ENCODE data around the gene TMEM186. TPM values are rescaled to one million over a fixed set of nuclear protein-coding genes. Genes with fewer than 3 reads are reported as not detected.
"Not testable (repeated sequence)": the region's sequence is repeated elsewhere in the genome, so short reads cannot be mapped to it uniquely, and the experiment has no call there.

The TMEM186 gene
- total RNA-seq, 4 donors from 2014 or later: 7.2 to 11.3 (median 8.9) TPM

DNA sequence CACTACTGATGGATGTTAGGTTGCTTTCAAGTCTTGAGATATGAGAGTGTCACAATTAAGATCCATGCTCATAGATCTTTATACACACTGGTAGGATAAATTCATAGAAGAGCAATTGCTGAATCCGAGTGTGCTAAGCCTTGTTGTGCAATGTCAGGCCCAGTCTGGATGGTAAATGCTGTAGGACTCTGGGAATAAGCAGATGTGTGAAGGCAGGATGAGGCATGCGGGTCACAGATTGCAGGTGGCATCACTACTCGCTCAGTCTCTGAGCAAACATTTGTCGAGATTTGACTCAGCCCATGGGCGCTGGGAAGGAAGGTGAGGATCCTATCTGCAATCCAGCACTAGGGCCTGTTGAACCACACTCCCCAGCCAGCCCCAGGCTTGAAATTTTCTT, 40.7 kb downstream of the TMEM186 start:
- ATAC-seq: no peak
- H3K36me3 ChIP-seq: peaks cover 0 to 47% of the 10 kb centered on the region in 2 donors
- H3K27me3 ChIP-seq: no peaks in the 10 kb centered on the region
- H3K27ac ChIP-seq: no peak overlapping the region
- TF ChIP-seq POLR2AphosphoS5 (IDR thresholded peaks at IDR 0.05): no peak
- TF ChIP-seq POLR2A (IDR thresholded peaks at IDR 0.05): no peak
- no peak for TF ChIP-seq EP300 (IDR thresholded peaks at IDR 0.05)
- TF ChIP-seq, protein P1, sequence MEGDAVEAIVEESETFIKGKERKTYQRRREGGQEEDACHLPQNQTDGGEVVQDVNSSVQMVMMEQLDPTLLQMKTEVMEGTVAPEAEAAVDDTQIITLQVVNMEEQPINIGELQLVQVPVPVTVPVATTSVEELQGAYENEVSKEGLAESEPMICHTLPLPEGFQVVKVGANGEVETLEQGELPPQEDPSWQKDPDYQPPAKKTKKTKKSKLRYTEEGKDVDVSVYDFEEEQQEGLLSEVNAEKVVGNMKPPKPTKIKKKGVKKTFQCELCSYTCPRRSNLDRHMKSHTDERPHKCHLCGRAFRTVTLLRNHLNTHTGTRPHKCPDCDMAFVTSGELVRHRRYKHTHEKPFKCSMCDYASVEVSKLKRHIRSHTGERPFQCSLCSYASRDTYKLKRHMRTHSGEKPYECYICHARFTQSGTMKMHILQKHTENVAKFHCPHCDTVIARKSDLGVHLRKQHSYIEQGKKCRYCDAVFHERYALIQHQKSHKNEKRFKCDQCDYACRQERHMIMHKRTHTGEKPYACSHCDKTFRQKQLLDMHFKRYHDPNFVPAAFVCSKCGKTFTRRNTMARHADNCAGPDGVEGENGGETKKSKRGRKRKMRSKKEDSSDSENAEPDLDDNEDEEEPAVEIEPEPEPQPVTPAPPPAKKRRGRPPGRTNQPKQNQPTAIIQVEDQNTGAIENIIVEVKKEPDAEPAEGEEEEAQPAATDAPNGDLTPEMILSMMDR (IDR thresholded peaks at IDR 0.05): no peak
- peaks cover 0 to 7% (median 2%) of the 10 kb centered on the region in 3 donors for H3K4me1 ChIP-seq
- no peaks in the 10 kb centered on the region for H3K9me3 ChIP-seq
- no peak overlapping the region for H3K4me3 ChIP-seq
- 95% methylated on average over 3 of the region's 5 CpGs; no CpG with 5 or more reads in 1 of the 2 donors for WGBS, 2 donors (ENCODE audit: low coverage in 1 of 2)

DNA sequence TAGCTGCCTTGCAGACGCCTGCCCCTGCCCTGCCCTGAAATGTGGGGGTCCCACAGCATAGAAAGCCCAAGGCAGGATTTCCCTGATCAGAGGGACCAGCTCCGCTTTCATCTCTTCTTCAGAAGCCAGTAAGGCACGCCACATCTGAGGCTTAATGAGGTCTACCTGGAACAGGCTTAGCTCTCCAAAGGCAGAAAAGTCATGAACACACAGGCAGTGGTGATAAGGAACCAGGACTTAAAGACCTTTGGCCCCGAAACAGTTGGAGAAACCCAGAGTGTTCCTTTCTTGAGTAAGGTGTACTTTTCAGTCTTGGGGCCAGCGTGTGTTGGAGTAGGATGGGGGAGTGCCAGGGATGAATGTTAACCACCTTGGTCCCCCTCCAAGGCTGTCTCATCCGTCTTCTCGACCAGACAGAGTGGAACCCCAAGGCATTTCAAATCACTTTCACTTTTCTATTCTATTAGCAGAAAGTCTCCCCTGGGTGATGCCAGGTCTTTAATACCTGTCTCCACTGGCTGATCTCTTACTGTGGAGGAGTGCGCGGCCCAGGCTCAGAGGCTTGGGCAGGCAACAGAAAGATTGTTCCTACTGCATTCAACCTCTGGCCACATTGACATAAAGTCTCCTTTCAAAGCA, 43.9 kb downstream of the TMEM186 start:
- no peak overlapping the region for H3K4me3 ChIP-seq
- no peaks in the 10 kb centered on the region for H3K27me3 ChIP-seq
- H3K9me3 ChIP-seq: no peaks in the 10 kb centered on the region
- ATAC-seq: no peak
- peaks cover 0 to 50% of the 10 kb centered on the region in 2 donors for H3K36me3 ChIP-seq
- TF ChIP-seq POLR2AphosphoS5 (IDR thresholded peaks at IDR 0.05) (no peak), POLR2A (IDR thresholded peaks at IDR 0.05) (no peak), EP300 (IDR thresholded peaks at IDR 0.05) (no peak)
- TF ChIP-seq, protein P1 (IDR thresholded peaks at IDR 0.05): no peak
- peaks cover 0 to 12% (median 4%) of the 10 kb centered on the region in 3 donors for H3K4me1 ChIP-seq
- H3K27ac ChIP-seq: no peak overlapping the region
- WGBS, 2 donors (ENCODE audit: low coverage in 1 of 2): 80% methylated on average over 6 of the region's 9 CpGs; no CpG with 5 or more reads in 1 of the 2 donors

DNA sequence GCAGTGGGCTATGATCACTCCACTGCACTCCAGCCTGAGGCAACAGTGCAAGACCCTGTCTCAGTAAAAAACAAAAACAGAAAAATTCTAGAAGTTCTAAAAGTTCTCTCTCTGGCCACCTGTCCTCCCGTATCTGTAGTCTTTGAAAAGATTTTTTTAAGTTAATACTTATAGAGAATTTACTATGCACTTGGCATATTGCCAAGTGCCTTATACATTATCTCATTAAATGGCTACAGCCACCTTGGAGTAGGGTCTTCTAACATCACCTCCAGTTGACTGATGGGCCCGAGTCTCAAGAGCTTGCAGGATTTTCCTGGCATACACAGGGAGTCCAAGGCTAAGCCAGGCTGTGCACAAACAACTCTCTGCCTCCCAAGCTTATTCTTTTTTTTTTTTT, 44.7 kb downstream of the TMEM186 start:
- 29 to 43% methylated on average over 2 of the region's 2 CpGs for WGBS, 2 donors (ENCODE audit: low coverage in 1 of 2)
- no peak overlapping the region for H3K4me3 ChIP-seq
- no peaks in the 10 kb centered on the region for H3K9me3 ChIP-seq
- H3K36me3 ChIP-seq: peaks cover 0 to 42% of the 10 kb centered on the region in 2 donors
- no peaks in the 10 kb centered on the region for H3K27me3 ChIP-seq
- no peak for ATAC-seq
- H3K4me1 ChIP-seq: peaks cover 0 to 12% (median 4%) of the 10 kb centered on the region in 3 donors
- TF ChIP-seq, protein P1 (IDR thresholded peaks at IDR 0.05): no peak
- TF ChIP-seq EP300 (IDR thresholded peaks at IDR 0.05): no peak
- TF ChIP-seq POLR2A (IDR thresholded peaks at IDR 0.05): no peak
- TF ChIP-seq POLR2AphosphoS5 (IDR thresholded peaks at IDR 0.05): no peak
- no peak overlapping the region for H3K27ac ChIP-seq

DNA sequence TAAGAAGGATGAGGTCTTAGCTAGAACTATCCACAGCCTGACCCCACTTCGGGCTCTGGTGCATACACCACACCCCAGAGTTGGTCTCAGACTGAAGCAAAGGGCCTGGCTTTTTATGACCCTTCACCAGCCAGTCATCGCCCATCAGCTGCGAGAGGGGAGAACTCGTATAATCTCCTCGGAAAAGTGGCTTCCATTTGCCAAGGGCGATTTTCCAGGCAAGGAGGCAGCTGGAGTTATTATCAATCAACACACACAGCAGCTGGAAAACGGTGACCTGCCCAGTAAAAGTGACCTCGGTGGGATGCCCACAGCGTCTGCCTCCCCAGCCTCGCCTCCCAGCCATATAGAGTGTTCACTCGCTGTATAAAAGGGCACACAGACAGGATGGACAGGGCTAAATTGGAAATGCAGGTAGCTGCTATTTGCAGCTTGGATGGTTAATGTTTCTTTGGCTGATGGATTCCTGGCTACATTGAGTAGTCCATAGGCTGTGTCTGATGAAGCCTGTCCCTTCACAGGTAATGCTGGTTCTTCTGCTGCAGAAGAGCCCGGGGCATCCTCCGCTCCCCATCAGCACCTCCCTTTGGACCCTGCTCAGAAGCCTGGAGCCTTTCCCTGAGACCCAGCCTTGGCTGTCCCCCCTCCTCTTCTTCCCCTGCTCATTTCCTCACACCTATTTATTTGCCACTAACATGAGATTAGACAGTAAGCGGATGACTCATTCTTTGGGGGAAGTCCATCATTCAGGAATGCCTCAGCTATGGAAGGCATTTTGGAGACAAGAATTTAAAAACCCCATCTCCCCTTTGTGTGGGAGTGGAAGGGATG, 45.7 kb downstream of the TMEM186 start:
- H3K27ac ChIP-seq: no peak overlapping the region
- H3K4me1 ChIP-seq: peaks cover 0 to 12% (median 4%) of the 10 kb centered on the region in 3 donors
- WGBS, 2 donors (ENCODE audit: low coverage in 1 of 2): 28 to 67% methylated on average over 1 to 9 of the region's 14 CpGs
- ATAC-seq: peak; percentile 43
- no peaks in the 10 kb centered on the region for H3K27me3 ChIP-seq
- H3K9me3 ChIP-seq: no peaks in the 10 kb centered on the region
- peaks cover 0 to 36% of the 10 kb centered on the region in 2 donors for H3K36me3 ChIP-seq
- H3K4me3 ChIP-seq: no peak overlapping the region
- peak; percentile 21 for TF ChIP-seq POLR2AphosphoS5 (IDR thresholded peaks at IDR 0.05)
- no peak for TF ChIP-seq EP300 (IDR thresholded peaks at IDR 0.05)
- TF ChIP-seq, protein P1 (IDR thresholded peaks at IDR 0.05): no peak
- TF ChIP-seq POLR2A (IDR thresholded peaks at IDR 0.05): no peak

DNA sequence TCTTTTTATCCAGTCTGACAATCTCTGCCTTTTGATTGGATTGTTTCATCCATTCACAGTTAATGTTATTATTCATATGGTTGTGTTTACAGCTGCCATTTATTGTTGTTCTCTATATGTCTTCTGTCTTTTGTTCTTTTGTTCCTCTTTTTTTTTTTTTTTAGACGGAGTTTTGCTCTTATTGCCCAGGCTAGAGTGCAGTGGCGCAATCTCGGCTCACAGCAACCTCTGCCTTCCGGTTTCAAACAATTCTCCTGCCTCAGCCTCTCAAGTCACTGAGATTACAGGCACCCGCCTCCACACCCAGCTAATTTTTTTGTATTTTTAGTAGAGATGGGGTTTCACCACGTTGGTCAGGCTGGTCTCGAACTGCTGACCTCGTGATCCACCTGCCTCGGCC, 48.5 kb downstream of the TMEM186 start:
- H3K27me3 ChIP-seq: not testable (repeated sequence)
- H3K36me3 ChIP-seq: peaks cover 0 to 40% of the 10 kb centered on the region in 2 donors

More for the DNA sequence above, 48.5 kb downstream of the TMEM186 start:
- ATAC-seq, H3K9me3 ChIP-seq, H3K27ac ChIP-seq, H3K4me3 ChIP-seq: not testable (repeated sequence)
- H3K4me1 ChIP-seq: peaks cover 0 to 12% (median 4%) of the 10 kb centered on the region in 3 donors
- 84 to 90% methylated on average over 4 to 8 of the region's 9 CpGs for WGBS, 2 donors (ENCODE audit: low coverage in 1 of 2)

Data from gastroesophageal sphincter (tissue), 4 donors.